ENCODE measurements around the gene TTC33.
"Not testable (repeated sequence)": the region's sequence is repeated elsewhere in the genome, so short reads cannot be mapped to it uniquely, and the experiment has no call there.

Gene TTC33

DNA sequence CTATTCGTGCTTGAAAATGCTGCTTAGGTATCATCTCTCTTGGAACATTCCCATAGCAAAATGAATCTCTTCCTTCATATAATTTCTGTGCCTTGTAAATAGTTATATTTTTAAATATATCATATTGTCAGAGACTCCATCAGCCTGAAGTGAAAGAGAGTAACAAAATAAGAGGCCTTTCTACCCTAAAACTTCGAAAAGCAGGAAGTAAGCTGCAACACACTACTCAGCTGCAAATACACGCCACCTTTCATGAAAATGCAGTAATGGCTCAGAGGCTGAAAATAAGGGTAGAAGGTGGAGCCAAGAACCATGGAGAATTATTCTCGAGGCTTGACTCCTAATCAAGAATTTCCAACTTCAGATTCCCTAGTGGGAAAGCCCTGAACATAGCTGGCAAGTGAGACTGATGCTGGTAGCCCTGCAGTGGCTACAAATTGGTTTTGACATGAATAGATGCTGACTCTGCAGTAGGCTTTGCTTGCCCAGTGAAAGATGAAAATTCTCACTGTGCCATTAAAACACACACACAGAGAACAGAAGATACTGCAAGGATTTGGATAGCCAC, 106.2 kb downstream of the TTC33 start:
- no peak overlapping the region for H3K27ac ChIP-seq (ENCODE audit: low read depth, low read length)
- H3K9ac ChIP-seq (ENCODE audit: low read length in 5 of 5), result no peak overlapping the region
- no peak overlapping the region for H3K4me3 ChIP-seq (ENCODE audit: low read depth in 1 of 5, low read length in 5 of 5)
- no peaks in the 10 kb centered on the region for H3K27me3 ChIP-seq (ENCODE audit: control insufficient read depth in 5 of 5, insufficient read depth in 4 of 5, low read length in 5 of 5)
- peaks cover 0 to 12% (median 7%) of the 10 kb centered on the region in 5 donors for H3K4me1 ChIP-seq (ENCODE audit: control insufficient read depth in 5 of 5, insufficient read depth in 5 of 5, low read length in 5 of 5)
- peaks cover 0 to 2% (median 0%) of the 10 kb centered on the region in 5 donors for H3K9me3 ChIP-seq (ENCODE audit: control insufficient read depth in 5 of 5, low read length in 5 of 5)
- no peaks in the 10 kb centered on the region for H3K36me3 ChIP-seq (ENCODE audit: control insufficient read depth in 5 of 5, insufficient read depth in 5 of 5, low read length in 5 of 5)

GRCh38 chr5:40648150-40648549, 107.6 kb downstream of the TTC33 start:
- H3K4me1 ChIP-seq (ENCODE audit: control insufficient read depth in 5 of 5, insufficient read depth in 5 of 5, low read length in 5 of 5), result peaks cover 0 to 8% (median 7%) of the 10 kb centered on the region in 5 donors
- H3K27me3 ChIP-seq (ENCODE audit: control insufficient read depth in 5 of 5, insufficient read depth in 4 of 5, low read length in 5 of 5), result no peaks in the 10 kb centered on the region
- H3K4me3 ChIP-seq (ENCODE audit: low read depth in 1 of 5, low read length in 5 of 5), result no peak overlapping the region
- H3K9ac ChIP-seq (ENCODE audit: low read length in 5 of 5), result no peak overlapping the region
- H3K36me3 ChIP-seq (ENCODE audit: control insufficient read depth in 5 of 5, insufficient read depth in 5 of 5, low read length in 5 of 5), result no peaks in the 10 kb centered on the region
- peaks cover 0 to 2% (median 0%) of the 10 kb centered on the region in 5 donors for H3K9me3 ChIP-seq (ENCODE audit: control insufficient read depth in 5 of 5, low read length in 5 of 5)
- H3K27ac ChIP-seq (ENCODE audit: low read depth, low read length), result no peak overlapping the region

DNA sequence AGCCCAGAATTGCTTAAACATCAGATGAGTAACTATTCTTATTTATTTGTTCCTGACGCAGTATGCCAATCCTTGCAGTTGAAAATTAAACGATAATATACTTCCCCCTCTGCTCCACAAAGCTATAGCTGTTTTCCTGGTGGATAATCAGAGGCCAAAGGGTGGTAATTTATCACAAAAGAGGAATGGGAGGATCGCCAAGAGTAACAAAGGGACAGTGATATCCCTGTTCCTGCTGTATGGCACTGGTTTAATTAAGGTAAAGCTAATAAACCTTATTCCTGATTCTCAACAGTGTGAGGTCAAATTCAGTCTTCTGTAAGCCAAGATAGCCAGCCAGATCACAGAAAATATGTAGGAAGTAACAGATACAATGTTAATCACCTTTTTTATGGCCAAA, 109.5 kb downstream of the TTC33 start:
- H3K4me1 ChIP-seq (ENCODE audit: control insufficient read depth in 5 of 5, insufficient read depth in 5 of 5, low read length in 5 of 5), result peaks cover 0 to 8% (median 0%) of the 10 kb centered on the region in 5 donors
- peaks cover 0 to 2% (median 0%) of the 10 kb centered on the region in 5 donors for H3K9me3 ChIP-seq (ENCODE audit: control insufficient read depth in 5 of 5, low read length in 5 of 5)
- no peak overlapping the region for H3K4me3 ChIP-seq (ENCODE audit: low read depth in 1 of 5, low read length in 5 of 5)
- no peaks in the 10 kb centered on the region for H3K27me3 ChIP-seq (ENCODE audit: control insufficient read depth in 5 of 5, insufficient read depth in 4 of 5, low read length in 5 of 5)
- no peak overlapping the region for H3K9ac ChIP-seq (ENCODE audit: low read length in 5 of 5)
- no peaks in the 10 kb centered on the region for H3K36me3 ChIP-seq (ENCODE audit: control insufficient read depth in 5 of 5, insufficient read depth in 5 of 5, low read length in 5 of 5)
- no peak overlapping the region for H3K27ac ChIP-seq (ENCODE audit: low read depth, low read length)

GRCh38 chr5:40639531-40639930, 116.2 kb downstream of the TTC33 start:
- H3K9me3 ChIP-seq (ENCODE audit: control insufficient read depth in 5 of 5, low read length in 5 of 5); H3K4me1 ChIP-seq (ENCODE audit: control insufficient read depth in 5 of 5, insufficient read depth in 5 of 5, low read length in 5 of 5); H3K27ac ChIP-seq (ENCODE audit: low read depth, low read length); H3K36me3 ChIP-seq (ENCODE audit: control insufficient read depth in 5 of 5, insufficient read depth in 5 of 5, low read length in 5 of 5); H3K4me3 ChIP-seq (ENCODE audit: low read depth in 1 of 5, low read length in 5 of 5); H3K9ac ChIP-seq (ENCODE audit: low read length in 5 of 5); H3K27me3 ChIP-seq (ENCODE audit: control insufficient read depth in 5 of 5, insufficient read depth in 4 of 5, low read length in 5 of 5): not testable (repeated sequence)

- no peak overlapping the region for H3K4me3 ChIP-seq (ENCODE audit: low read depth in 1 of 5, low read length in 5 of 5)
- H3K9me3 ChIP-seq (ENCODE audit: control insufficient read depth in 5 of 5, low read length in 5 of 5), result peaks cover 0 to 5% (median 0%) of the 10 kb centered on the region in 5 donors
- H3K4me1 ChIP-seq (ENCODE audit: control insufficient read depth in 5 of 5, insufficient read depth in 5 of 5, low read length in 5 of 5), result peaks cover 0 to 2% (median 0%) of the 10 kb centered on the region in 5 donors
Measured at GRCh38 chr5:40634593-40634992, 121.2 kb downstream of the TTC33 start.

GRCh38 chr5:40634154-40634553, 121.6 kb downstream of the TTC33 start:
- Histone ChIP-seq H3K9ac (ENCODE audit: low read length in 5 of 5) (no peak overlapping the region), H3K27ac (ENCODE audit: low read depth, low read length) (no peak overlapping the region), H3K36me3 (ENCODE audit: control insufficient read depth in 5 of 5, insufficient read depth in 5 of 5, low read length in 5 of 5) (no peaks in the 10 kb centered on the region), H3K27me3 (ENCODE audit: control insufficient read depth in 5 of 5, insufficient read depth in 4 of 5, low read length in 5 of 5) (no peaks in the 10 kb centered on the region), H3K4me1 (ENCODE audit: control insufficient read depth in 5 of 5, insufficient read depth in 5 of 5, low read length in 5 of 5) (peaks cover 0 to 2% (median 0%) of the 10 kb centered on the region in 5 donors), H3K4me3 (ENCODE audit: low read depth in 1 of 5, low read length in 5 of 5) (no peak overlapping the region), H3K9me3 (ENCODE audit: control insufficient read depth in 5 of 5, low read length in 5 of 5) (peaks cover 0 to 5% (median 0%) of the 10 kb centered on the region in 5 donors)

More at GRCh38 chr5:40634593-40634992, 121.2 kb downstream of the TTC33 start:
- no peak overlapping the region for H3K27ac ChIP-seq (ENCODE audit: low read depth, low read length)
- H3K27me3 ChIP-seq (ENCODE audit: control insufficient read depth in 5 of 5, insufficient read depth in 4 of 5, low read length in 5 of 5), result no peaks in the 10 kb centered on the region
- no peak overlapping the region for H3K9ac ChIP-seq (ENCODE audit: low read length in 5 of 5)
- no peaks in the 10 kb centered on the region for H3K36me3 ChIP-seq (ENCODE audit: control insufficient read depth in 5 of 5, insufficient read depth in 5 of 5, low read length in 5 of 5)

DNA sequence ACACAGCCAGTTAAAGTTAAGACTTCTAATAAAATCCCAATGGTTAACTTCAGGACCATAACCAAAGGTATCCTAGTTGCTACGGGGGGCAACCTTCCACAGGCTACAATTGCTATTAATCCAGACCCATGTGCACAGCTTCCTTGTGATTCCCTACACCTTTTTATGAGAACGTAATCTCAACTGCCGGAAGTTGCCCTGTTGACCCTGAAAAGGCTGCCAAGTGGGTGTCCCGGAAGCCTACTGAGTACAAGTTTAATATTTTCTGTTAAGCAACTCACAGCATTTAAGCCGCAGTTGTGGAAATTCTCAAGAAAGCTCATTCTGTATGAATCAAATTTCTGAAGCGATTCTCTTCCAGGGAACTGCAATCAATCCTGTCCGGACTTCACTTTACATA, 124.5 kb downstream of the TTC33 start:
- H3K9me3 ChIP-seq (ENCODE audit: control insufficient read depth in 5 of 5, low read length in 5 of 5), result peaks cover 0 to 3% (median 0%) of the 10 kb centered on the region in 5 donors
- no peak overlapping the region for H3K9ac ChIP-seq (ENCODE audit: low read length in 5 of 5)
- H3K4me3 ChIP-seq (ENCODE audit: low read depth in 1 of 5, low read length in 5 of 5), result no peak overlapping the region
- no peaks in the 10 kb centered on the region for H3K36me3 ChIP-seq (ENCODE audit: control insufficient read depth in 5 of 5, insufficient read depth in 5 of 5, low read length in 5 of 5)
- H3K27ac ChIP-seq (ENCODE audit: low read depth, low read length), result no peak overlapping the region
- H3K27me3 ChIP-seq (ENCODE audit: control insufficient read depth in 5 of 5, insufficient read depth in 4 of 5, low read length in 5 of 5), result no peaks in the 10 kb centered on the region
- H3K4me1 ChIP-seq (ENCODE audit: control insufficient read depth in 5 of 5, insufficient read depth in 5 of 5, low read length in 5 of 5), result peaks cover 0 to 2% (median 0%) of the 10 kb centered on the region in 5 donors

- Histone ChIP-seq H3K36me3 (ENCODE audit: control insufficient read depth in 5 of 5, insufficient read depth in 5 of 5, low read length in 5 of 5) (no peaks in the 10 kb centered on the region), H3K4me3 (ENCODE audit: low read depth in 1 of 5, low read length in 5 of 5) (no peak overlapping the region), H3K27ac (ENCODE audit: low read depth, low read length) (no peak overlapping the region), H3K9ac (ENCODE audit: low read length in 5 of 5) (no peak overlapping the region), H3K9me3 (ENCODE audit: control insufficient read depth in 5 of 5, low read length in 5 of 5) (no peaks in the 10 kb centered on the region), H3K27me3 (ENCODE audit: control insufficient read depth in 5 of 5, insufficient read depth in 4 of 5, low read length in 5 of 5) (no peaks in the 10 kb centered on the region), H3K4me1 (ENCODE audit: control insufficient read depth in 5 of 5, insufficient read depth in 5 of 5, low read length in 5 of 5) (peaks cover 0 to 2% (median 0%) of the 10 kb centered on the region in 5 donors)
Measured at GRCh38 chr5:40630126-40630525, 125.6 kb downstream of the TTC33 start.

DNA sequence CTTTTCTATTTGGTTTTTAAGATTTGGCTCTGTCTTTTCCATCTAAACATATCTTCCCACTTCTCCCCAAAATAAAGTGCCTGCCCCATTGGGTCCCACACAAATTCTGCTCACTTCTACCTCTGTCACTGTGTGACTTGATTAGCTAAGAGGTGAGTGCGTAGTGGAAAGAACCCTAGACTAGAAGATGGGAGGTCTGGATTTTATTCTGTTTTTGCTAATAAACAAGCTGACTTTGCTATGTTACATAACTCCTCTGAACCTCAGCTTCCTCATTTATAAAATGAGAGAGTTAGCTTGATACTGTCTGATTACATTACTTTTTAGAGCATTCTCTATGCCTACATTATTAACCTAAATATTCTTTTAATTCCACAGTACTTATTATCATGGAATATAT, 127.4 kb downstream of the TTC33 start:
- no peaks in the 10 kb centered on the region for H3K9me3 ChIP-seq (ENCODE audit: control insufficient read depth in 5 of 5, low read length in 5 of 5)
- H3K4me3 ChIP-seq (ENCODE audit: low read depth in 1 of 5, low read length in 5 of 5), result no peak overlapping the region
- H3K36me3 ChIP-seq (ENCODE audit: control insufficient read depth in 5 of 5, insufficient read depth in 5 of 5, low read length in 5 of 5), result no peaks in the 10 kb centered on the region
- H3K4me1 ChIP-seq (ENCODE audit: control insufficient read depth in 5 of 5, insufficient read depth in 5 of 5, low read length in 5 of 5), result peaks cover 0 to 3% (median 0%) of the 10 kb centered on the region in 5 donors
- no peak overlapping the region for H3K27ac ChIP-seq (ENCODE audit: low read depth, low read length)
- no peaks in the 10 kb centered on the region for H3K27me3 ChIP-seq (ENCODE audit: control insufficient read depth in 5 of 5, insufficient read depth in 4 of 5, low read length in 5 of 5)
- H3K9ac ChIP-seq (ENCODE audit: low read length in 5 of 5), result no peak overlapping the region

DNA sequence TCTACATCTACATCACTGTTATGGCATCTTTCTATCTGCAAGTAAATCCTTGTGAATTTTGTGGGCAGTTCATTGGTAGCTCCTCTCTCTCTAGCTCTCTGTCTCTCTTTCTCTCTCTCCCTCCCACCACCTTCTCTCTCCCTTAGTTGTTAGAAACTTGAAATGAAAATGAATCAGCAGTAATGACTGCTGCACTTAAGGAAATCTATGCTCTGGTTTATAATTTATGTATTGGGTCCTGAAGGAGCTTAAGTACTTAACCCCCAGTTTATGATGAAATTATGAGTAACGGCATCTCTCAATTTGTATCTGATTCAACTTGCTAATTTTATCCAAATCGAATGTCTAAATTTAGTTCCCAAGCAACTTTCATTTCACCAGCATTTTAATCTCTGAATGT, 128.1 kb downstream of the TTC33 start:
- Histone ChIP-seq H3K27me3 (ENCODE audit: control insufficient read depth in 5 of 5, insufficient read depth in 4 of 5, low read length in 5 of 5) (no peaks in the 10 kb centered on the region), H3K4me3 (ENCODE audit: low read depth in 1 of 5, low read length in 5 of 5) (no peak overlapping the region), H3K4me1 (ENCODE audit: control insufficient read depth in 5 of 5, insufficient read depth in 5 of 5, low read length in 5 of 5) (peaks cover 0 to 7% (median 2%) of the 10 kb centered on the region in 5 donors), H3K9me3 (ENCODE audit: control insufficient read depth in 5 of 5, low read length in 5 of 5) (no peaks in the 10 kb centered on the region), H3K36me3 (ENCODE audit: control insufficient read depth in 5 of 5, insufficient read depth in 5 of 5, low read length in 5 of 5) (no peaks in the 10 kb centered on the region), H3K27ac (ENCODE audit: low read depth, low read length) (no peak overlapping the region), H3K9ac (ENCODE audit: low read length in 5 of 5) (no peak overlapping the region)

All from subcutaneous abdominal adipose tissue (tissue), 5 donors.